K562 (cell line): ENCODE measurements around the gene SCAMP1. TPM values are rescaled to one million over a fixed set of nuclear protein-coding genes. Genes with fewer than 3 reads are reported as not detected.

Experiments
- ATAC-seq: fragments of 200-7000 bp; cut with Tn5 transposase; 3 replicates; pipeline ENCODE4 v1.9.1; 2020; ENCODE audit warnings: moderate library complexity
- BruUV-seq: library from RNA; stranded (reverse); fragments of 400-500 nt; replicated peaks from 2 replicates; lab custom pipeline; 2021; lab: Mats Ljungman, UMichigan
- CTCF ChIA-PET: fragments of 300-600 bp; formaldehyde crosslinking; extraction: SDS; loops from one replicate; lab custom pipeline; 2021; ENCODE audit warnings: low intra/inter-chr PET ratio; lab: Yijun Ruan, JAX
- POLR2A ChIA-PET: fragments of 300-600, 350-650 bp; sonication (Branson Sonifier 250); formaldehyde crosslinking; extraction: SDS; loops from one replicate; lab custom pipeline; 2021; ENCODE audit warnings: antibody characterized with exemption, inconsistent platforms; lab: Yijun Ruan, JAX
- DNase-seq, 4 experiments: peaks; one replicate each; pipeline versions ENCODE4 v3.0.0 to v3.0.0-alpha.2; 2011 to 2018; ENCODE audit warnings: low spot score in 3 of 4, mixed read lengths in 3 of 4; ENCODE audit errors: extremely low read depth in 1 of 4
- FAIRE-seq: peaks from 2 replicates; lab custom pipeline; 2011; peaks lifted over from hg19 to GRCh38; lab: Jason Lieb, UNC
- H2AFZ ChIP-seq: 2 replicates; pipeline ENCODE4 v1.6.0; 2011; ENCODE audit warnings: low read depth, low read length, control low read depth, inconsistent platforms
- H3K27ac ChIP-seq: fragments of 200-600 bp; 3 replicates; pipeline ENCODE4 v1.8.0; 2011; ENCODE audit warnings: low read depth, mild to moderate bottlenecking, control low read depth, inconsistent platforms, low read length, moderate library complexity, mixed read lengths; ENCODE audit errors: extremely low read depth
- H3K27me3 ChIP-seq, 2 experiments: fragments of 300-600 bp in 1 of 2; 2 replicates in 1 of 2; 3 replicates in 1 of 2; pipeline versions ENCODE4 v1.6.0 to v1.8.0; 2011; ENCODE audit warnings: inconsistent platforms in 2 of 2, low read length in 2 of 2, mild to moderate bottlenecking in 1 of 2, mixed read lengths in 1 of 2, moderate library complexity in 1 of 2; ENCODE audit not compliant: control insufficient read depth in 2 of 2, insufficient read depth in 2 of 2
- H3K36me3 ChIP-seq: fragments of 300-600 bp; 3 replicates; pipeline ENCODE4 v1.8.0; 2011; ENCODE audit warnings: mild to moderate bottlenecking, low read length, inconsistent platforms; ENCODE audit not compliant: control insufficient read depth, insufficient read depth
- H3K4me1 ChIP-seq, 2 experiments: fragments of 200-600 bp in 1 of 2; replicated peaks in 1 of 2; 2 replicates in 1 of 2; 3 replicates in 1 of 2; pipeline versions ENCODE4 v1.5.1 to v1.8.0; 2011; ENCODE audit warnings: inconsistent platforms in 2 of 2, low read length in 2 of 2, mild to moderate bottlenecking in 1 of 2, mixed read lengths in 1 of 2, moderate library complexity in 1 of 2; ENCODE audit not compliant: control insufficient read depth in 2 of 2, insufficient read depth in 2 of 2
- H3K4me2 ChIP-seq: 2 replicates; pipeline ENCODE4 v1.6.1; 2011; ENCODE audit warnings: low read length, control low read depth, inconsistent platforms, mixed read lengths; ENCODE audit not compliant: insufficient read depth
- H3K4me3 ChIP-seq: fragments of 200-600 bp; sonication (generic), shearing (Covaris generic); 2 replicates; pipeline ENCODE4 v1.5.1; 2016; ENCODE audit warnings: control low read depth, inconsistent platforms
- H3K79me2 ChIP-seq: fragments of 200-600 bp; 3 replicates; pipeline ENCODE4 v1.8.0; 2011; ENCODE audit warnings: low read length, inconsistent platforms; ENCODE audit not compliant: control insufficient read depth, insufficient read depth
- H3K9ac ChIP-seq, 2 experiments: 2 replicates each; pipeline versions ENCODE4 v1.6.0 to v1.6.1; 2011; ENCODE audit warnings: low read depth in 2 of 2, low read length in 2 of 2, control low read depth in 1 of 2, inconsistent platforms in 1 of 2, mild to moderate bottlenecking in 1 of 2, mixed read lengths in 1 of 2; ENCODE audit not compliant: insufficient read depth in 1 of 2
- H3K9me1 ChIP-seq: one replicate; pipeline ENCODE4 v1.6.0; 2011; ENCODE audit warnings: inconsistent platforms, mild to moderate bottlenecking, low read length, moderate library complexity; ENCODE audit not compliant: control insufficient read depth, insufficient read depth
- H3K9me3 ChIP-seq: replicated peaks from 2 replicates; pipeline ENCODE4 v1.5.1; 2011; ENCODE audit warnings: low read depth, low read length, inconsistent platforms; ENCODE audit not compliant: control insufficient read depth, insufficient read depth
- H4K20me1 ChIP-seq: replicated peaks from 2 replicates; pipeline ENCODE4 v1.6.1; 2011; ENCODE audit warnings: low read length, inconsistent platforms, mixed read lengths; ENCODE audit not compliant: control insufficient read depth, insufficient read depth
- ARHGAP35 ChIP-seq: fragments of 450-650 bp; IDR thresholded peaks from 2 replicates; pipeline ENCODE4 v1.6.1; 2018; ENCODE audit not compliant: partially characterized antibody
- NFIC ChIP-seq: fragments of 450-650 bp; IDR thresholded peaks from 2 replicates; pipeline ENCODE4 v1.6.1; 2017; ENCODE audit warnings: mild to moderate bottlenecking, inconsistent platforms
- NR2C1 ChIP-seq, 2 experiments: fragments of 450-650 bp; IDR thresholded peaks; 2 replicates each; pipeline ENCODE4 v1.6.1; 2017; ENCODE audit warnings: mild to moderate bottlenecking in 2 of 2, antibody characterized with exemption in 1 of 2, inconsistent platforms in 1 of 2, missing compliant biosample characterization in 1 of 2, missing genetic modification characterization in 1 of 2
- NR2C2 ChIP-seq, 2 experiments: fragments of 200-800 bp in 1 of 2; sonication (Bioruptor generic) in 1 of 2; sonication (generic) in 1 of 2; formaldehyde crosslinking in 1 of 2; IDR thresholded peaks; 2 replicates each; pipeline versions ENCODE4 v1.6.1 to v1.8.0; 2016 to 2022; ENCODE audit warnings: mild to moderate bottlenecking in 1 of 2, missing compliant biosample characterization in 1 of 2, missing genetic modification characterization in 1 of 2, missing genetic modification reagents in 1 of 2
- WGBS: fragments of 100-300 bp; shearing (Covaris generic); methylation state at CpG from one replicate; pipeline ENCODE4 v1.1.6; 2016; ENCODE audit warnings: low coverage, mixed read lengths; ENCODE audit not compliant: insufficient coverage; ENCODE audit errors: missing lambda C conversion rate; 5-methylcytosine and 5-hydroxymethylcytosine counted together
- in situ Hi-C: fragments of 300-500 bp; cut with MboI; formaldehyde crosslinking; loops from 4 replicates; pipeline ENCODE4 v1.15.0; 2018; ENCODE audit warnings: inconsistent platforms, mixed read lengths
- intact Hi-C: fragments of 100-400 bp; cut with micrococcal nuclease; formaldehyde crosslinking; loops from 2 replicates; pipeline ENCODE4 v1.14.2; 2022
- polyA plus RNA-seq, 8 experiments: library from polyadenylated mRNA; depleted of rRNA in 4 of 8; stranded (reverse) in 5 of 8; unstranded in 3 of 8; fragments of >200 nt; fragmentation: Nextera tagmentation in 2 of 8; fragmentation: Illumina TruSeq in 1 of 8; extraction: Ambion mirVana in 2 of 8; extraction: Trizol in 1 of 8; gene quantifications; 2 replicates each; pipeline versions ENCODE4 v1.2.1 to v1.2.3, GENCODE V29; 2011 to 2014; ENCODE audit warnings: inconsistent platforms in 1 of 8, missing spikeins in 1 of 8
- total RNA-seq, 7 experiments: library from RNA; depleted of rRNA in 6 of 7; stranded (reverse); fragments of >200 nt in 6 of 7; fragmentation: Illumina TruSeq in 2 of 7; extraction: Trizol in 2 of 7; gene quantifications; 2 replicates each; pipeline versions ENCODE4 v1.2.1 to v1.2.3, GENCODE V29; 2011 to 2021; ENCODE audit warnings: low replicate concordance in 1 of 7

SCAMP1 gene
- total and polyA plus RNA-seq, 9 of the 15 experiments (the other 6 are each of a cell fraction or from before 2014, with no cell fraction given) = 5.4 to 23.9 (median 13.8) TPM

DNA sequence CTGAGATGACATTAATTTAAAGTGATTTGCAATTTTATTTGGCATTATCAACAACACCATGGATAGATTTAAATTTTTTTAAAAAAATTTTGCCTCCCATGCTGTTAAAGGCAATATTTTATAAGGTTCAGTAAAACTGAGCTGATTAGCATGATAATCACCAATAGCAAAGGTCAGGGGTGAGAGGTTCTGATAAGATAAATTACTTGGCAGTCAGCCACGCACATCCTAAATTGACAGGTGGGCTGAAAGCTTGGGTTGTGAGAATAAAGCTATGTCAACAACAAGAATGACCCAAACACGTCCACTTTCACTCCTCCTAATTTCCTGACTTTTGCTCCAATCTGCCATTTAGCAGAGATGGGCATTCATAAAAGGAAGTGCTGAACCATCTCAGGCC, 161.0 kb downstream of the SCAMP1 start:
- Histone ChIP-seq H2AFZ (no peak overlapping the region), H3K9ac (no peak overlapping the region), H4K20me1 (no peaks in the 10 kb centered on the region), H3K27me3 (no peaks in the 10 kb centered on the region), H3K79me2 (no peaks in the 10 kb centered on the region), H3K27ac (no peak overlapping the region), H3K4me3 (no peak overlapping the region), H3K4me1 (peaks cover 17 to 39% of the 10 kb centered on the region in 2 experiments), H3K9me3 (no peaks in the 10 kb centered on the region; the same call in 1 of the 2 replicates), H3K36me3 (no peaks in the 10 kb centered on the region; the same call in 2 of the 3 replicates), H3K9me1 (no peaks in the 10 kb centered on the region), H3K4me2 (no peak overlapping the region)
- POLR2A ChIA-PET = interaction anchor here (0.7 kb wide), 1 partner anchor 12 kb away, joined by 3 read pairs; no protein-coding TSS in a partner anchor
- CTCF ChIA-PET = no interaction called here
- WGBS = 27% methylated on average over 2 of the region's 2 CpGs
- no TSS peak for BruUV-seq
- ATAC-seq (no peak), FAIRE-seq (no peak), DNase-seq (no peak)
- TF ChIP-seq NR2C1 (IDR thresholded peaks at IDR 0.05) (peak; percentile 45; the same call in 1 of the 2 replicates), NR2C1 (tag; IDR thresholded peaks at IDR 0.05) (peak; percentile 76), NFIC (peak; percentile 66), NR2C2 (CRISPR knock-in tag; IDR thresholded peaks at IDR 0.05) (no peak), NR2C2 (tag; IDR thresholded peaks at IDR 0.05) (peak; percentile 60), ARHGAP35 (no peak)
- in situ Hi-C loops = loop anchor here (25.0 kb wide), 1 partner anchor 1891 kb away; the partner anchor contains the start of gene ZFYVE16
- intact Hi-C loops = no loop called here
